GM12865 (cell line): ENCODE measurements around the gene GALNT17.

Experiments
- DNase-seq: peaks from one replicate; pipeline ENCODE4 v3.0.0; 2010; ENCODE audit warnings: low read depth
- H3K4me3 ChIP-seq: 2 replicates; pipeline ENCODE4 v1.5.1; 2011; ENCODE audit warnings: mild to moderate bottlenecking, low read depth, low read length, control low read depth
- CTCF ChIP-seq: IDR thresholded peaks from 2 replicates; pipeline ENCODE4 v1.5.1; 2011; ENCODE audit warnings: low read length, control low read depth, low read depth, inconsistent platforms; ENCODE audit not compliant: insufficient read depth; ENCODE audit errors: missing control alignments

The GALNT17 gene

GRCh38 chr7:71695186-71695585, 563.2 kb downstream of the GALNT17 start:
- no peak overlapping the region for H3K4me3 ChIP-seq
- TF ChIP-seq CTCF, result no peak
- DNase-seq, result no peak

- no peak for DNase-seq
- TF ChIP-seq CTCF, result no peak
- H3K4me3 ChIP-seq, result no peak overlapping the region
These were observed 564.6 kb downstream of the GALNT17 start for GRCh38 chr7:71696511-71696910.

GRCh38 chr7:71697400-71697799, 565.5 kb downstream of the GALNT17 start:
- no peak for TF ChIP-seq CTCF
- no peak for DNase-seq
- no peak overlapping the region for H3K4me3 ChIP-seq

GRCh38 chr7:71705217-71705616, 573.3 kb downstream of the GALNT17 start:
- H3K4me3 ChIP-seq, result no peak overlapping the region
- no peak for TF ChIP-seq CTCF
- DNase-seq, result peak; percentile 1

GRCh38 chr7:71705901-71706596, 574.1 kb downstream of the GALNT17 start:
- TF ChIP-seq CTCF, result no peak
- H3K4me3 ChIP-seq, result no peak overlapping the region
- DNase-seq, result no peak

- no peak for DNase-seq
- H3K4me3 ChIP-seq, result no peak overlapping the region
- TF ChIP-seq CTCF, result no peak
These were observed 574.6 kb downstream of the GALNT17 start for GRCh38 chr7:71706597-71706975.

GRCh38 chr7:71707041-71707440, 575.1 kb downstream of the GALNT17 start:
- no peak for DNase-seq
- TF ChIP-seq CTCF, result no peak
- H3K4me3 ChIP-seq, result no peak overlapping the region
